ENCODE data around the gene GJB2.

DNA sequence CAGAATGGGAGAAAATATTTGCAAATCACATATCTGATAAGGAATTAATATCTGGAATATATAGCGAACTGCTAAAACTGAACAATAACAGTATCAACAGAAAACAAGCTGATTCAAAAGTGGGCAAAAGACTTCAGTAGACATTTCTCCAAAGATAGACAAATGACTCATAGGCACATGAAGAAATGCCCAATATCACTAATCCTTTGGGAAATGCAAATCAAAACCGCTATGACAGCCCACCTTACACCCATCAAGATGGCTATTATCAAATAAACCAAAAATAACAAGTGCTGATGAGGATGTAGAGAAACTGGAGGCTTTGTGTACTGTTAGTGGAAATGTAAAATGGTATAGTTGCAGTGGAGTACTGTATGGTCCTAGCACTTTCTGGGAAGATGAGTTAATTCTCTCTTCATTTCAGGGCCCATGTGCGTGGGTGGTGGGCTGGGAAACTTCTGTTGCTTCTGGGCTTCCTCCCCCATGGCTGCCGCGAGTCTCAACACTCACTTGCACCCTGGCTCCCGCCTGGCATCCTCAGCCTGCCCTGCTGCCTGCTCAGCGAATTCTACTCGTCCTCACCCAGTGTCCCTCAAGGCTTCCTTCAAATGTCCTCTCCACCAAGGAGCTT lies 19.5 kb downstream of the GJB2 start:
- TF ChIP-seq, protein P1, sequence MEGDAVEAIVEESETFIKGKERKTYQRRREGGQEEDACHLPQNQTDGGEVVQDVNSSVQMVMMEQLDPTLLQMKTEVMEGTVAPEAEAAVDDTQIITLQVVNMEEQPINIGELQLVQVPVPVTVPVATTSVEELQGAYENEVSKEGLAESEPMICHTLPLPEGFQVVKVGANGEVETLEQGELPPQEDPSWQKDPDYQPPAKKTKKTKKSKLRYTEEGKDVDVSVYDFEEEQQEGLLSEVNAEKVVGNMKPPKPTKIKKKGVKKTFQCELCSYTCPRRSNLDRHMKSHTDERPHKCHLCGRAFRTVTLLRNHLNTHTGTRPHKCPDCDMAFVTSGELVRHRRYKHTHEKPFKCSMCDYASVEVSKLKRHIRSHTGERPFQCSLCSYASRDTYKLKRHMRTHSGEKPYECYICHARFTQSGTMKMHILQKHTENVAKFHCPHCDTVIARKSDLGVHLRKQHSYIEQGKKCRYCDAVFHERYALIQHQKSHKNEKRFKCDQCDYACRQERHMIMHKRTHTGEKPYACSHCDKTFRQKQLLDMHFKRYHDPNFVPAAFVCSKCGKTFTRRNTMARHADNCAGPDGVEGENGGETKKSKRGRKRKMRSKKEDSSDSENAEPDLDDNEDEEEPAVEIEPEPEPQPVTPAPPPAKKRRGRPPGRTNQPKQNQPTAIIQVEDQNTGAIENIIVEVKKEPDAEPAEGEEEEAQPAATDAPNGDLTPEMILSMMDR (IDR thresholded peaks at IDR 0.05), result no peak
- TF ChIP-seq EP300 (IDR thresholded peaks at IDR 0.05) (no peak), POLR2AphosphoS5 (IDR thresholded peaks at IDR 0.05) (no peak)

Measured in gastroesophageal sphincter (tissue), 3 donors.